ENCODE data around the gene ZBTB20.
A peak's percentile ranks its signal among the peaks of the same experiment; 100 is the strongest.

ZBTB20 gene

DNA sequence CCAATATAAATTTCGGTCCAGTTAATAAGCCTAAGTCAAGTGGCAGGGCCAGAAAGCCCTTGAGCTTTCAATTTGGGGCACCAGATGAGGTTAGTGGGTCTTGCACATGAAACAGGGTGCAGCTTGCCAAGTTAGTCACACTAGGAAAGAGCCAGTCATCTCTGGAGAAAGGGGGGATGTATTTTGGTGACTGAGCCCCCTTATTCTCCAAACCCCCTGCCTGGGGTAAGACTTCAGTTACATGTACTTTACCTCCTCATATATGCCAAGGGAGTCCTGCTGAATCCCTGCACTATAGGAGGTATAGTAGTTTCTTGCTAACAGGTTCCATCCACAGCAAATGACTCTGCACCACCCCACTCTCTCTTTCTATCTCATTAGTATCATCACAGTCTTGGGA lies 790.6 kb downstream of the ZBTB20 start:
- Histone ChIP-seq H3K36me3 (ENCODE audit: control insufficient read depth, insufficient read depth, low read length) (no peaks in the 10 kb centered on the region), H3K27me3 (ENCODE audit: control insufficient read depth, insufficient read depth, low read length) (no peaks in the 10 kb centered on the region), H3K4me1 (ENCODE audit: control insufficient read depth, insufficient read depth, low read length) (peaks cover 18% of the 10 kb centered on the region), H3K4me3 (ENCODE audit: low read depth, low read length) (peak overlapping the region; percentile 10), H3K9me3 (ENCODE audit: control insufficient read depth, insufficient read depth, low read length) (no peaks in the 10 kb centered on the region), H3K9ac (ENCODE audit: low read depth, low read length) (no peak overlapping the region)

DNA sequence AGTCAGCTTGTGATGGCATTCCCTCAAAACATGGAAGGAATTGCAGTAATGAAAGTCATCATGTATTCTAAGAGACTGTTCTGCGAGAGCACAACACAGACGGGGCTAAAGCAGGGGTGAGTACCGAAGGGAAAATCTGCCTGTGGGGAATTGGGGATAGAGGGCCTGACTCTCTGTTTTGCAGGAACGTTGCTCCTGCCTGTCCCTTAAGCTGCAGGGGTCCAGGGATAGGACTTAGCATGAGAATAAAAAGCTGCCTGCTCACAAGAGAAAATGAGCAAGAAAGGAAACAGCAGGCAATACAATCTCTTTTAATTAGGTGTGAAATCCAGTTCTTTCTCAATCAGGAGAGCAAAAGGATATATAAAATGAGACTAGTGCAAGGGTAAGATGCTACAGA lies 791.0 kb downstream of the ZBTB20 start:
- H3K4me1 ChIP-seq (ENCODE audit: control insufficient read depth, insufficient read depth, low read length), result peaks cover 18% of the 10 kb centered on the region
- H3K9me3 ChIP-seq (ENCODE audit: control insufficient read depth, insufficient read depth, low read length), result no peaks in the 10 kb centered on the region
- H3K27me3 ChIP-seq (ENCODE audit: control insufficient read depth, insufficient read depth, low read length), result no peaks in the 10 kb centered on the region
- no peak overlapping the region for H3K9ac ChIP-seq (ENCODE audit: low read depth, low read length)
- peak overlapping the region; percentile 10 for H3K4me3 ChIP-seq (ENCODE audit: low read depth, low read length)
- H3K36me3 ChIP-seq (ENCODE audit: control insufficient read depth, insufficient read depth, low read length), result no peaks in the 10 kb centered on the region

DNA sequence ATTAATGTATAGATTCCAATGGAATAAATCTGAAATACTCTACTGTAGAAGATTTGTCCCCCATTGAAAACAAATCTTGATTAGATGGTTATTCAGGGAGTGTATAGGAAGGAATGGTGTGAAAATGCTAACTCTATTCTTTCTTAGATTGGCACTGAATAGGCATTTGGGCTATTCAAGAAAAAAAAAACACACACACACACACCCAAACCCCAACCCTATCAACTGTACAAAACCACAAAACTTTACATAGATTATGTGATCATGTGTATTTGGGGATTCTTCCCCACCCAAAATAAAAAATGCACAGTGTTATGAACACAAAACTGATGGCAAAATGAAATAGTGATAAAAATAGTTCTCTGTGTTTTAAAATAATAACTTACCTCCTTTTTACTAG lies 791.4 kb downstream of the ZBTB20 start:
- no peak overlapping the region for H3K4me3 ChIP-seq (ENCODE audit: low read depth, low read length)
- H3K9ac ChIP-seq (ENCODE audit: low read depth, low read length), result no peak overlapping the region
- peaks cover 18% of the 10 kb centered on the region for H3K4me1 ChIP-seq (ENCODE audit: control insufficient read depth, insufficient read depth, low read length)
- H3K27me3 ChIP-seq (ENCODE audit: control insufficient read depth, insufficient read depth, low read length), result no peaks in the 10 kb centered on the region
- H3K9me3 ChIP-seq (ENCODE audit: control insufficient read depth, insufficient read depth, low read length), result no peaks in the 10 kb centered on the region
- no peaks in the 10 kb centered on the region for H3K36me3 ChIP-seq (ENCODE audit: control insufficient read depth, insufficient read depth, low read length)

DNA sequence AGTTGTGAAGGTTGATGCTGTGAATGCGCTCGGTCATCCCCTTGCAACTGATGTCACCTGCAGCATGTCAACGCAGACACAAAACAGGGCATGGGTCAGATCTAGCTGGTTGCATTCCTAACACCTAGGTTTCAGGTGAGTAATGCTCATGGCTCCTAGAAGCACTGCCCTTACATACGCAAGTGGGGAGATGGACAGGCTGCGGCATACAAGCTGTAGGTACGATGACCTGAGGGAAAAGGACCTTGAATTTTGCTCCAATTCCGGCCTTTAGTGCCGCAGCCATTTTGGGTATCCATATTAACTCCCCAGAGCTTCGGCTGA lies 795.3 kb downstream of the ZBTB20 start:
- Histone ChIP-seq H3K9me3 (ENCODE audit: control insufficient read depth, insufficient read depth, low read length) (no peaks in the 10 kb centered on the region), H3K27me3 (ENCODE audit: control insufficient read depth, insufficient read depth, low read length) (no peaks in the 10 kb centered on the region), H3K36me3 (ENCODE audit: control insufficient read depth, insufficient read depth, low read length) (no peaks in the 10 kb centered on the region), H3K9ac (ENCODE audit: low read depth, low read length) (no peak overlapping the region), H3K4me1 (ENCODE audit: control insufficient read depth, insufficient read depth, low read length) (peaks cover 14% of the 10 kb centered on the region), H3K4me3 (ENCODE audit: low read depth, low read length) (no peak overlapping the region)

DNA sequence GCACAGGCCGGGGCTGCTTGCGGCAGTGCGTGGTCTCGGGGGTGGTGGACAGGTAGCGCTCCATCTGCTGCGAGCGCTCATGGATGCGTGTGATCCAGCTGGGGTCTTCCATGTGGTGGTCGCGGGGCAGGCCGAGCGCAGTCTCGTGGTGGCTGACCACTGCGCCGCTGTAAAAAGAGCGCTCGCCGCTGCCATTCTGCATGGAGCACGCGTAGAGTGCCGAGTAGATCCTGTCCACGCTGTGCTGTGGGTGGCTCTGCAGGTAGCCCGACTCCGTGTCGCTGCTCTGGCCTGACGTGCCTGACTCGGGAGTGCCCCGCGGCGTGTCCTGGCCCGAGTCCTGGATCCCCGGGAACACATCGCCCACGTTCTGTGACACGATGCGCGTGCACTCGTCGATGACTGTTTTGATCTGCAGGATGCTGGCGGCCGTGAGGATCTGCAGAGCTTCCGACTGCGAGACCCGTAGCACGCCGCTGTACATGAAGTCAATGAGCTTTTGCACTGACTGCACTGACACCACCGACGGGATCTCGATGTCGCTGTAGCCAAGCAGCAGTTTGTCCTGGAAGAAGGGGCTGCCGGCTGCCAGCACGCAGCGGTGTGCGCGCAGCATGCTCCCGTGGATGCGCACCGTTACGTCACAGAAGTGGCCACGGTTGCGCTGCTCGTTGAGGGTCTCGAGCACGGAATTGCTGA lies 795.8 kb downstream of the ZBTB20 start:
- no peaks in the 10 kb centered on the region for H3K27me3 ChIP-seq (ENCODE audit: control insufficient read depth, insufficient read depth, low read length)
- peaks cover 9% of the 10 kb centered on the region for H3K4me1 ChIP-seq (ENCODE audit: control insufficient read depth, insufficient read depth, low read length)
- H3K9ac ChIP-seq (ENCODE audit: low read depth, low read length), result no peak overlapping the region
- H3K36me3 ChIP-seq (ENCODE audit: control insufficient read depth, insufficient read depth, low read length), result no peaks in the 10 kb centered on the region
- H3K9me3 ChIP-seq (ENCODE audit: control insufficient read depth, insufficient read depth, low read length), result no peaks in the 10 kb centered on the region
- H3K4me3 ChIP-seq (ENCODE audit: low read depth, low read length), result no peak overlapping the region

DNA sequence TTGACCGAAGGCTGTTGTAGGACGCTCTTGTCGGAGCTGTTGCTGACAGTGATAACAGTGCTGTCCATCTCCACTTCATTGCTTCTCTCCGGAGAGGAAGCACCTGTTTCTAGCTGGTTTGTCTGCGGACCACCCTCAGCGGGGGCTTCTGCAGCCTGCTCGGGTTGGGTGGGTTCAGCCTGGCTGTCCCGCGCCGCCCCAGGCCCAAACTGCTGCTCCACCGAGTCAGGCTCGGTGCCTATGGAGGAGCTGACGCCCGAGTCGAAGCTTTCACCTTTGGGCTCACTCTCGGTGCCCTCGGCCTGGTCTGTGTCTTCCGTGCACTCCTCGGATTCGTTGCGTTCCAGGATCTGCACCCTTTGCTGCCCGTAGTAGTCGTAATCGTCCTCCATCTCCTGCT lies 796.4 kb downstream of the ZBTB20 start:
- H3K9me3 ChIP-seq (ENCODE audit: control insufficient read depth, insufficient read depth, low read length), result no peaks in the 10 kb centered on the region
- H3K36me3 ChIP-seq (ENCODE audit: control insufficient read depth, insufficient read depth, low read length), result no peaks in the 10 kb centered on the region
- no peaks in the 10 kb centered on the region for H3K27me3 ChIP-seq (ENCODE audit: control insufficient read depth, insufficient read depth, low read length)
- no peak overlapping the region for H3K9ac ChIP-seq (ENCODE audit: low read depth, low read length)
- H3K4me3 ChIP-seq (ENCODE audit: low read depth, low read length), result no peak overlapping the region
- H3K4me1 ChIP-seq (ENCODE audit: control insufficient read depth, insufficient read depth, low read length), result peaks cover 3% of the 10 kb centered on the region

DNA sequence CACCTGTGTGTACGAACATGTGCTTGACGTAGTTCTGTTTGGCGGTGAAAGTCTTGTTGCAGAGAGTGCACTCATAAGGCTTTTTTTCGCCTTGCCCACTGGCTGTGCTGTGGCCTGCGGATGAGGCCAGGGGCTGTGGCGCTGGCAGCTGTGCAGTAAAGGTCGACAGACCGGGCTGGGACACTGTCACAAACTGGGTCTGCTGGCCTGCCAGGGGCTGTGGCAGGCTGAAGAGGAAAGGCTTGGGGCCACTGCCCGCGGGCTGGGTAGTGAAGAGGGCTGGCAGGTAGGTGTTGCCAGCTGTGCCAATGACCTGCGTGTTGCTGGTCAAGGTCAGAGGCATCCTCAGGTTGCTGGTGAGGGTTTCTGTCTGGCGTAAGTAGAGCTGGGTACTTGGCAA lies 796.8 kb downstream of the ZBTB20 start:
- Histone ChIP-seq H3K9ac (ENCODE audit: low read depth, low read length) (no peak overlapping the region), H3K27me3 (ENCODE audit: control insufficient read depth, insufficient read depth, low read length) (no peaks in the 10 kb centered on the region), H3K9me3 (ENCODE audit: control insufficient read depth, insufficient read depth, low read length) (no peaks in the 10 kb centered on the region), H3K36me3 (ENCODE audit: control insufficient read depth, insufficient read depth, low read length) (no peaks in the 10 kb centered on the region), H3K4me1 (ENCODE audit: control insufficient read depth, insufficient read depth, low read length) (no peaks in the 10 kb centered on the region), H3K4me3 (ENCODE audit: low read depth, low read length) (no peak overlapping the region)

DNA sequence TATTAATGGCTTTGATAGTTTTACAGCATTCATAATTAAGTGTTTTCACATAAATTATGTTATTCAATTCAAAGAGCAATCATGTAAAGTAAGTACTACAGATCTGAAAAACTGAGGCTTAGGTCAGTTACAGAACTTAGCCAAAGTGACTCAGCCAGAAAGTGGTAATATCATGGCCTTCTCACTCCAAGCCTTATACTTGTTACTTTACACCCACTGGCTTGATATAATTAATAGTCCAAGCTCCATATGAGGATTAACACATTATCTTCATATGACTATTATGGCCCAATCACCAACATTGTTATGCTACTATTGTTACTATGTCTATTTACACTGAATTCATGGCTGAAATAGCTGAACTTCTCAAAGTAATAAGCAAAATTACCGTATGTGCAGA lies 802.6 kb downstream of the ZBTB20 start:
- H3K4me3 ChIP-seq (ENCODE audit: low read depth, low read length), result no peak overlapping the region
- no peaks in the 10 kb centered on the region for H3K4me1 ChIP-seq (ENCODE audit: control insufficient read depth, insufficient read depth, low read length)
- H3K9me3 ChIP-seq (ENCODE audit: control insufficient read depth, insufficient read depth, low read length), result no peaks in the 10 kb centered on the region
- no peaks in the 10 kb centered on the region for H3K36me3 ChIP-seq (ENCODE audit: control insufficient read depth, insufficient read depth, low read length)
- H3K9ac ChIP-seq (ENCODE audit: low read depth, low read length), result no peak overlapping the region
- no peaks in the 10 kb centered on the region for H3K27me3 ChIP-seq (ENCODE audit: control insufficient read depth, insufficient read depth, low read length)

DNA sequence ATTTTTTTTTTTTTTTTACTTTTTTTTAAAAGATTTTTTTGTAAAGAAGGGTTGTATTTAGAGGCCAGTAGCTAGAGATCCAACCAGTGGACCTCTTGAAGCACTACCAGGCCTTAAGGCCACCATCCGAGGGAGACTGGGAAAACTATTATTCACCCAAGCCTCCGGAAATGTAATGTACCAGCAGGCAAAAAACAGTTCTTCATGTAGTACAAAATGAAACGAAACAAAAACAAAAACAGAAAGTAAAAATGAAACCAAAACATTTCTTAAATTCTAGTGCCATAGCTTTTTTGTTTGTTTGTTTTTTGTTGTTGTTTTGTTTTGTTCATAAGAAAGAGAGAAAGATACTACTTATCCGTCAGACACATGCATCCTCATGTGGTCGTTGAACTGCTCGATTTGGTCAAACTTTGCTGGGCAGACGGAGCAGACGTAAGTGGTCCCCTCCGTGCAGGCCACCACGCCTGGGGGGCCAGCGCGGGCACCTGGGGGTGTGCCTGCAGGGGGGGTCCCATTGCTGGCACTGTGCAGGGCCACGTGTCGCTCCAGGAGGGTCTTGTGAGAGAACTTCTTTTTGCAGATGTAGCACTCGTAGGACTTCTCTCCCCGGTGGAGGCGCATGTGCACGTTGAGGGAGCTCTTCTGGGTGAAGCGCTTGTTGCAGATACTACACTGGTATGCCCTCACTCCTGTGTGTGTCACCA lies 808.3 kb downstream of the ZBTB20 start:
- H3K4me1 ChIP-seq (ENCODE audit: control insufficient read depth, insufficient read depth, low read length), result peaks cover 21% of the 10 kb centered on the region
- no peaks in the 10 kb centered on the region for H3K27me3 ChIP-seq (ENCODE audit: control insufficient read depth, insufficient read depth, low read length)
- no peaks in the 10 kb centered on the region for H3K9me3 ChIP-seq (ENCODE audit: control insufficient read depth, insufficient read depth, low read length)
- no peak overlapping the region for H3K4me3 ChIP-seq (ENCODE audit: low read depth, low read length)
- no peak overlapping the region for H3K9ac ChIP-seq (ENCODE audit: low read depth, low read length)
- H3K36me3 ChIP-seq (ENCODE audit: control insufficient read depth, insufficient read depth, low read length), result no peaks in the 10 kb centered on the region

DNA sequence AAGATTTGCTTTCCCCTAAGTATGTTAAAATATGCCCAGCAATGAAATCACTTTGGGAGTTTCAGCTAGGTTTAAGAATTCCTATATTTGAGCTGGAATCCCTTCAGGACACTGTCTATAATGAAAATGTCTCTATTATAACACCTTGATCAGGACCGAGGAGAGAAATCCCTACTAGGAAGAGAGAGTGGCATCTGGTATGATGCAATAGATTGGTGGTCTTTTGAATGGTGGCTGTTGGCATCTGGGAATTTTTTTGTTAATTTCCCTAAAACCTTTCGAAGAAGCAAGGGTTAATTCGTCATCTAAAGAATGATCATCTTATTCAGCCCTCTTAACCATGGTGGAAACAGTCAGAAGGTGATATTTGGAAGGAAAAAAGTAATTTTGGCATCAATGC lies 810.2 kb downstream of the ZBTB20 start:
- Histone ChIP-seq H3K27me3 (ENCODE audit: control insufficient read depth, insufficient read depth, low read length) (no peaks in the 10 kb centered on the region), H3K9me3 (ENCODE audit: control insufficient read depth, insufficient read depth, low read length) (no peaks in the 10 kb centered on the region), H3K4me1 (ENCODE audit: control insufficient read depth, insufficient read depth, low read length) (peaks cover 30% of the 10 kb centered on the region), H3K36me3 (ENCODE audit: control insufficient read depth, insufficient read depth, low read length) (no peaks in the 10 kb centered on the region), H3K9ac (ENCODE audit: low read depth, low read length) (no peak overlapping the region), H3K4me3 (ENCODE audit: low read depth, low read length) (no peak overlapping the region)

DNA sequence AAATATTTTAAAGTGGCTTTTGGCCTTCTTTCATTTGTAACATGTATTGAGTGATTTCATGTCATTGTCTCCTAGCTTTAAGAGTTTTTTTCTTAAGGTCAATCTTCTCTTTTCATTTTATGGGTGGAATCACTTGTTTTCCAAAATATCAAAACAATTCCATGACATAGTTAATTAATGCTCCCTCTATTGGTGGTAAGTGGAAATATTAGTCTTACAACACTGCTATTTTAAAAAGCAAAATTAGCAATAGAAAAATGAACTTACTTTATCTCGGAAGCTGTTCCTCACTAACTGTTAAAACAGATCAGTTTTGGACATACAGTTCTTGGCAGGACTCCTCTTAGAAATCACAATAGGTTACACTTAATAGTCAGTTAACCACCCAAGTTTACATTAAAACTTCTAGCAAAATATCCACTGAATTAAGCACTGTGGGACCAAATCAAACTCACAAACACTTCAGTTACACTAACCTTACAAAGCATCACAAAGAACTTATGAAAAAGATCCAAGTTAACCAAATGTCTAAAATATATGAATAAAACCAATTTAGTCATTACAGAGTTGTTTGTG lies 810.9 kb downstream of the ZBTB20 start:
- H3K36me3 ChIP-seq (ENCODE audit: control insufficient read depth, insufficient read depth, low read length), result no peaks in the 10 kb centered on the region
- no peaks in the 10 kb centered on the region for H3K27me3 ChIP-seq (ENCODE audit: control insufficient read depth, insufficient read depth, low read length)
- H3K9ac ChIP-seq (ENCODE audit: low read depth, low read length), result no peak overlapping the region
- H3K4me3 ChIP-seq (ENCODE audit: low read depth, low read length), result no peak overlapping the region
- no peaks in the 10 kb centered on the region for H3K9me3 ChIP-seq (ENCODE audit: control insufficient read depth, insufficient read depth, low read length)
- peaks cover 30% of the 10 kb centered on the region for H3K4me1 ChIP-seq (ENCODE audit: control insufficient read depth, insufficient read depth, low read length)

DNA sequence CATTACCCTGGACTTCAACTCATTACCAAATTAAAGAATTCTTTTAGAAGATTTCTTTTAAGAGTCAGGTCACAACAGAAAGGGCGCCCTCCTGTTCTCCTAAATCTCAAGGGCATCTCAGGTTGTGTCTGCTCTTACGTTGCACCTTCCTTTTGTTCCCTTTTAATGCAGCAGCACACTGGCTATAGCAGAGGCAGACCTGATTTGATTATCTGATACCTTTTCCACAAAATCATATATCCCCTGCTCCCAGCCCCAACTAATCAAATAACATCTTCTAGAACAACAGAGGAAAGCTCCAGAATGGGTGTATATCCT lies 813.2 kb downstream of the ZBTB20 start:
- Histone ChIP-seq H3K27me3 (ENCODE audit: control insufficient read depth, insufficient read depth, low read length) (no peaks in the 10 kb centered on the region), H3K4me3 (ENCODE audit: low read depth, low read length) (no peak overlapping the region), H3K9ac (ENCODE audit: low read depth, low read length) (no peak overlapping the region), H3K36me3 (ENCODE audit: control insufficient read depth, insufficient read depth, low read length) (no peaks in the 10 kb centered on the region), H3K4me1 (ENCODE audit: control insufficient read depth, insufficient read depth, low read length) (peaks cover 30% of the 10 kb centered on the region), H3K9me3 (ENCODE audit: control insufficient read depth, insufficient read depth, low read length) (no peaks in the 10 kb centered on the region)

All from iPS-15b (cell line).